Measurements from ENCODE around the gene USP32.
"Not testable (repeated sequence)": the region's sequence is repeated elsewhere in the genome, so short reads cannot be mapped to it uniquely, and the experiment has no call there.

USP32 gene

DNA sequence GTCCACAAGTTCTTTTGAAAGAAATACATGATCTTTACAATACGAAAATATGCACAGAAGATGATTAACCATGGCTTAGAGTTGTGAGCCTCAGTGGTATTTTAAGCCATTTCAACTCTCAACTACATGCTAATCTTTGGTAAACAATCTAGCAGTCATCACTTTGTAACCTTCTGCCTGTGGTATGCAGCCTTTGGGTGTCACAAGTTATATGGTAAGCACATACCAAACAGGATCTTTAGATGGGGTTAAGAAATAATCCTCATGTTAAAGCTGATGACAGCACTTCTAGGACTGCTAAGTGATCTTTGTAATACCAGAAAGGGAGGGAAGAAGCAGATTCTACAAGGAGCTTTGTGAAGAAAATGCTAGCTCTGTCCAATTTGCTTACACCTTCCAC is 167.9 kb downstream of the USP32 start:
- DNase-seq = no peak

GRCh38 chr17:60223456-60223855 is 168.5 kb downstream of the USP32 start:
- DNase-seq = no peak

GRCh38 chr17:60218774-60219173 is 173.2 kb downstream of the USP32 start:
- not testable (repeated sequence) for DNase-seq

DNA sequence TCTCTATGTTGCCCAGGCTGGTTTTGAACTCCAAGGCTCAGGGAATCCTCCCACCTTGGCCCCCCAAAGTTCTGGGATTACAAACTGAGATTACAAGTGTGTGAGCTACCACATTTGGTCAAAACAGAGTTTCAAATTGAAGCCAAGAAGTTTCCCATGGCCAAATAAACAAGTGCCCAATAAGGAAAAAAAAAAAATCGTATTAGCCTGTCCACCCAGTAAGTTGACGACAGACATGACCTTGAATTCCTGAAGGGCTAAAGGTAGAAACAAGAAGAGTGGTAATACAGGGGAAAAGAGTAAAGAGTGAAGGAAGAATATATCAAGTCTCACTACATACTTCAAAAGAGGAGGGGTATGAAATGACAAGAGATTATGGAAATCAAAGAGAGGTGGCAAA is 176.0 kb downstream of the USP32 start:
- not testable (repeated sequence) for DNase-seq

DNA sequence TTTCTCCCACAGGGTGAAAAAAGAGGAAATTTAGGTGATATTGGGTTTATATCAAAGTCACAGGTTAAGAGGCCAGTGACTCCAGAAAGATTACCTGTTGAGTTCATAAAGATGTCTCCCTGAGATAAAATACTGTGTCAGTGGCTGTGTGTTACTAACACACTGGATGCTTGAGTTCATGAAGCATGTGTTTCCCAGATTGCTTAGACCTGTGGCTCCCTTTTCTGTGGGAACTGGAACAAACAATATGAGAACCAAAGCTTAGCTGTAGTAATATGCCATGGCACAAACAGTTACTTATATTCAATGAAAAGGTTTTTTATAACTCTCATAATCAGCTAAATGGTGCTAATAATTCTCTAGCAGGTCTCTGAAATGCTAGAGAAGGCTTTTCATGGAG is 180.7 kb downstream of the USP32 start:
- DNase-seq = not testable (repeated sequence)

- DNase-seq = not testable (repeated sequence)
Observed at GRCh38 chr17:60208302-60208701, 183.6 kb downstream of the USP32 start.

- not testable (repeated sequence) for DNase-seq
Observed at GRCh38 chr17:60205782-60206181, 186.2 kb downstream of the USP32 start.

- not testable (repeated sequence) for DNase-seq
Observed at GRCh38 chr17:60198630-60199029, 193.3 kb downstream of the USP32 start.

- DNase-seq = not testable (repeated sequence)
Observed at GRCh38 chr17:60194141-60194540, 197.8 kb downstream of the USP32 start.

DNA sequence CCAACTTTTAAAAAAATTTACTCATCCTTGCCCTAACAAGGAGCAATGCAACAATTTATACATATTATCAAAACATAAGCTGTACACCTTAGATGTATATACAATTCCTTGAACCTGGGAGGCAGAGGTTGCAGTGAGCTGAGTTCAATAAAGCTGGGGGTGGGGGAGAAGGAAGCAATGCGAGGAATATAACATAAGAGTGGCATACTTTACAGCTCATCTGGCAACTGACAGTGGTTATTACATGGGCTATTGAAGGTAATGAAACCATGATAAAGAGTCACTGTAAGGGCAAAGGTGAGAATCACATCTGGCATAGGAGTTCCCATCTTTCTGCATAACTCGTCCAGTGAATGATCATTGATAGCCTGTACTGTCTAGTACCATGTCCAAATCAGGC is 198.5 kb downstream of the USP32 start:
- no peak for DNase-seq

DNA sequence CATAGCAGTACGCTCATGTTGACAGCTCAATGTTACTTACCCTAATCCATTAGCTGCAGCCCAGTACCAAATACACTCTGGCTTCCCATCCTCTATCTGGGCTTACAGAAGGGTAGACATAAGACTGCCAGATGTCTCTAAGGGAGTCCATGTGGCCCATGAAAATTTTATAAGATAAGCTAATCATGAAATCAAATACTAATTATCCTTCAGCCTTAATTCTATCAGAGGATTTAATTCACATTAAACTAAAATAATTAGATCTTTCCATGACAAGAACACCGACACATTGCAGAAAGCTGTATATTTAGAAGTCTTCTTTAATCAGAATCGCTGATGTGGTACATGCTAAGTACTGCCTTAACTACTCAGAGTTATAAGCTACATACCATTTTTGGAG is 198.9 kb downstream of the USP32 start:
- not testable (repeated sequence) for DNase-seq

DNA sequence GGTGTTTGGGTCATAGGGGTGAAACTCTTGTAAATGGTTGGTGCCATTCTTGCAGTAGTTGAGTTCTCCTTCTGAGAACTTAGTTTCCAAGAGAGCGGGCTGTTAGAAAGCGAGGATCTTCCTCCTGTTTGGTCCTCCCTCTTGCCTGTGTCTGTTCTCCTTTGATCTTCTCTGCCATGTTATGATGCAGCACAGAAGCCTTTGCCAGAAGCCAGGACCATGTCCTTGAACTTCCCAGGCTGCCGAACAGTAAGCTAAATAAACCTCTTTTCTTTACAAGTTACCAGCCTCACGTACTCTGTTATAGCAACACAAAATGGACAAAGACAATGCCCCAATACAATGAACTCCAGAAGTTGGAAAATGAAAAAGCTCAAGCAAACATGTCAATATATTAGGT is 201.9 kb downstream of the USP32 start:
- DNase-seq = not testable (repeated sequence)

DNA sequence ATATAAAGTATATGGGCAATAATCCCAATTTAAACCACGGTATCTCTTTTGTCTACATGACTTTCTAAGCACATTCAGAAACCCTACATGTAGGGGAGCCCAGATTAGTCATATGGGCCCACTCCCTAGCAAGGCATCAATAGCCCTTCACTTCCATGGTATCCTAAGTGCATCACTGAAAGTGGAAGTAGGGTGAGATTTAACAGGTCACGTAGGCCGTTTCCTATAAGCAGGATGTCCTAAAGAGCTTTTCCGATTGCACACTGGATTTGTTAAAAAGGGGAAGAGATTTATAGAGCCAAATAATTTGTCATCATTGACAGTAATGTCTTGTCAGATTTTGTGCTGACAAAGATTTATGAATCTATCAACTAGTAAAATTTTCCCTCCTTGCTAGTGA is 203.2 kb downstream of the USP32 start:
- no peak for DNase-seq

DNA sequence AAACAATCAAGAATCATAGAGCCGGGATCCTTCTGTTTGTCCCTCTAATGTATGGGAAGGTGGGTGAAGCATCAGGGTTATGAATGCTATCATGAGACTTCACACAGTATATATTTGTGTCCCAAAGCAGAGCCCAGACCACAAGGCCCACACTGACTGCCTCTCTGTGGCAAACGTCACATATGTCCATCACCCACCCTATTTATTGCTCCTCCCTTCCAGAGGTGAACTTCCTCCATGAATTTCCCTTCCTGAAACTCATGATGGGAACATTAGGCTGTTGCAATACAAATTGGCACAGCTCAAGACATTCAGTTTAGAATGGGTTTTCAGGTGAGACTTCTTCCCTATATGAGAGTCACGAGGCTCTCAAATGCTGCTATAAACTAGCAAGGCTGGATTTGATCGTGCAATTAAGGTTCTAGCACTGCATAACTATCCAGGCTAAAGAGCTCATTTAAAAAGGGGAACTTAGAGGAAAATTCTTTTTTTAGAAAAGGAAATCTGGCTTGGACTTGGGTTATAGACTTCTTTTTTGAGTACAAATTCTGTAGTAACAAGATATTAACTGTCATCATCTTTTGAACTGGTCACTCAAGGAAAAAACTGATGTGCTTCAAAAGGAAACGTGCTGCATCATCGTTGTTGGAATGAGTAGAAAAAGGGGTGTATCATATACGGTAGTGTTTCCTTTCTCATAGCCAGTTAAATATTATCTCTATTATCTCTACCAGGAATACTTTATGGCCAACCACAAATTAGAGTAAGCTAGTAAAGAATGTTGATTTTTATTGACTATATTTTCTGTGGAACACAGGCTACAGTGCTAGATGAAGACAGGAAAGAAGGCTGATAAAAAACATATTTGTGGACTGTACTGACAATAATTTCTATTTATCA is 204.8 kb downstream of the USP32 start:
- not testable (repeated sequence) for DNase-seq

GRCh38 chr17:60186372-60186771 is 205.6 kb downstream of the USP32 start:
- DNase-seq = not testable (repeated sequence)

DNA sequence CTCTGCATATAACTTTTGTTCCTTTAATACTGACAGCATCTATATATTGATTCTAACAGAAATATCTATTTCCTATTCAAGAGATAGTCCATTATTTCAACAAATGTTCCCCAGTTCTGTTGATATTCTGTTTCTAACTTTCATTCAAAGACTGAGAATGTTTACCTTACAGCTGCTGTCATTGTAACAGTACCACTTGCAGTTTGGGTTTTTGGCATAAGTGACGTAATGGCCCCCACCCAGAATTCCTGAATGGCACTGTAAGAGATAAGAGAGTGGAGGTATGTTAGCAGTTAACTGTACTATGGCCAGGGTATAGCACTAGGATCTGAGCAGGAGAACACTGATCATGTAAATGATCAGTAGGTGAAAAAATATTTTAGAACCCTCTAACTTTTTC is 211.6 kb downstream of the USP32 start:
- DNase-seq = not testable (repeated sequence)

DNA sequence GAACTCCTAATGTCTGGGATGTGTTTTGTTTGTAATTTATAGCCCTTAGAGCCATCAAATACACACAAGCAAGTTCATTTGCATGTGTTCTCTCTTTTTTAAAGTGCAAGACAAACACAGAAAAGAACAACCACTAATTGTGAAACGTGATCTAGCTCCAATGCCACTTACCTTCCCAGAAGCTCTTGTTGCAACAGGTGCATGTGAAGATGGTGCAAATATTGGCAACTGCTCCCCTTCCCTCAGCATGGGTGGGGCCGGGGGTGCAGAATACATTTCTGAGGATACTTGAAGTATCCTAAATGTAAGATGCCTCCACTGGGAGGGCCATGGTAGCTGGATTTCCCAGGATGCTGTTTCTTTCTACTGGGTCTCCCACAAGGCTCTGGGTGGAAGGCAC is 213.8 kb downstream of the USP32 start:
- not testable (repeated sequence) for DNase-seq

- not testable (repeated sequence) for DNase-seq
Observed at GRCh38 chr17:60176763-60177162, 215.2 kb downstream of the USP32 start.

DNA sequence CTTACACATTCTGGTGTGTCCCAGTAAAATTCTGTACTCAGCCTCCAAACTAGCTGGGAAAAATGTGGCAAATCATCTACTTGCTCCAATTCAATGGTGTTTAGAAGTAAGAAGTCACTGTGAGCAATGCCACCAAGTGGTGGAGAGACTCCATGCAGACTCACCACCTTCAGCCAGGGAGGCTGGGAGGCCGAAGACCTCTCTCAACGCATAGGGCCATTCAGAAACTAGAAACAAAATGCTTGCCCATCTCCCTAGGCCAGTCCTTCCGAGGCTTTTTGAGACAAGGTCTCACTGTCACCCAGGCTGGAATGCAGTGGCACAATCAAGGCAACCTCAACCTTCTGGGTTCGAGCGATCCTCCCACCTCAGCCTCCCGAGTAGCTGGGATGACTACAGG is 217.2 kb downstream of the USP32 start:
- DNase-seq = not testable (repeated sequence)

- no peak for DNase-seq
Observed at GRCh38 chr17:60174035-60174434, 217.9 kb downstream of the USP32 start.

- DNase-seq = no peak
Observed at GRCh38 chr17:60173304-60173819, 218.6 kb downstream of the USP32 start.

GRCh38 chr17:60171753-60172079 is 220.2 kb downstream of the USP32 start:
- no peak for DNase-seq

GRCh38 chr17:60170835-60171752 is 220.8 kb downstream of the USP32 start:
- no peak for DNase-seq
